ENCODE results near the gene EDN2.
A peak's percentile ranks its signal among the peaks of the same experiment; 100 is the strongest.

The EDN2 gene

DNA sequence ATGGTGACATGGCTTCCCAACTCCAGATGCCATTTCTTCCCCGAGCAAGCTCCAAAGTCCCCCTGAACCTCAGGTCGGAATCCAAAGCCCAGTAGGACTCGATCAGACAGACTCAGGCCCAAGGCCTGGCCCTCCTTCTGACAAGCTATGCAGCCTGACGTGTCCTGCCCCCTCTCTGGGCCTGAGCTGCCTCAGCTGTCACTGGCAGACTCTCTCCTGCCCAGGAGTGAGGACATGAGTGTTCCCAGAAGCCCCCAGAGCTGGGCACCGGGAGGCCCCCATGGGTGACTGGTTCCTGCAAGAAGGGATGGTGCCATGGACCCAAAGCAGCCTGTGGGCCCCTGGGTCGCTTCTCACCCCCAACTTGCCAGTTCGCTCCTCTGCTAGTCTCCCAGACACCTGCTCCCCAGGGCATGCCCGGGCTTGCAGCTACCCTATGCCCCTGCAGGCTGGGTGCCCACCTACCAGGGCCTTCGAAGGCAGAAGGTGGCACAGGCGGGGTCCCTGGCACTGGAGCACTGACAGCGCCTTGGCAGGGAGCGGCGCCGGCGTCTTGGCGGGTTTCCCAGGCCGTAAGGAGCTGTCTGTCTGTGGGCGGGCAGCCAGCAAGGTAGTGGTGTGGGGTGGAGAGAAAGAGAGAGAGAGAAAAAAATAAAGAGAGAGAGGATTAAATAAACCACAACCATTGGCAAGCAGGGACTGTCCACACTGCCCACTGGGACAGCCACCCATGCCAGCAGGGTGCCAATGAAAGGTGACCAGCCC is 2.3 kb downstream of the EDN2 start:
- no peak for DNase-seq

DNA sequence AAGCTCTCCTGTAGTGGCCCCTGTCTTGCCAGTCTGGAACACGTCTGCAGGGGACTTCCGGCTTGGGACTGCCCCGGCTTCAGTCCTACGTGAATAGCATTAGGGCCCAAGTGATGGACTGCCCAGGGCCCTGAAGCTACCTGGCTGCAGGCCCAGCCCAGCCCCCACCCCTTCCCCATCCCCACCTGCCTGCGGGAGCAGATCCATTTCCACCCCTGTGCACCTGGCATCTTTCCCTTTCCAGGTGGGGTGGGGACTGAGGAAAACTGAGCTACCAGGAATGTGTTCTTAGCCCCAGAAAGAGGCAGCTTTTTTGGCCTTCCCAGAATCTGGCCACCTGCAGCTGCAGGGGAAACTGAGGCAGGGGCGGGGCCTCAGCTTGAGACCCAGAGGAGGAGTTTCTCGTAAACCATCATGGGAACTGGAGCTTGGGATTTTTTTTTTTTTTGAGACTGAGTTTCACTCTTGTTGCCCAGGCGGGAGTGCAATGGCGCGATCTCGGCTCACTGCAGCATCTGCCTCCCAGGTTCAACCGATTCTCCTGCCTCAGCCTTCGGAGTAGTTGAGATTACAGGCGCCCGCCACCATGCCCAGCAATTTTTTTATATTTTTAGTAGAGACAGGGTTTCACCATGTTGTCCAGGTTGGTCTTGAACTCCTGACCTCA is 3.2 kb downstream of the EDN2 start:
- DNase-seq = no peak

GRCh38 chr1:41480204-41481108 is 4.0 kb downstream of the EDN2 start:
- no peak for DNase-seq

GRCh38 chr1:41479808-41480160 is 4.7 kb downstream of the EDN2 start:
- no peak for DNase-seq

DNA sequence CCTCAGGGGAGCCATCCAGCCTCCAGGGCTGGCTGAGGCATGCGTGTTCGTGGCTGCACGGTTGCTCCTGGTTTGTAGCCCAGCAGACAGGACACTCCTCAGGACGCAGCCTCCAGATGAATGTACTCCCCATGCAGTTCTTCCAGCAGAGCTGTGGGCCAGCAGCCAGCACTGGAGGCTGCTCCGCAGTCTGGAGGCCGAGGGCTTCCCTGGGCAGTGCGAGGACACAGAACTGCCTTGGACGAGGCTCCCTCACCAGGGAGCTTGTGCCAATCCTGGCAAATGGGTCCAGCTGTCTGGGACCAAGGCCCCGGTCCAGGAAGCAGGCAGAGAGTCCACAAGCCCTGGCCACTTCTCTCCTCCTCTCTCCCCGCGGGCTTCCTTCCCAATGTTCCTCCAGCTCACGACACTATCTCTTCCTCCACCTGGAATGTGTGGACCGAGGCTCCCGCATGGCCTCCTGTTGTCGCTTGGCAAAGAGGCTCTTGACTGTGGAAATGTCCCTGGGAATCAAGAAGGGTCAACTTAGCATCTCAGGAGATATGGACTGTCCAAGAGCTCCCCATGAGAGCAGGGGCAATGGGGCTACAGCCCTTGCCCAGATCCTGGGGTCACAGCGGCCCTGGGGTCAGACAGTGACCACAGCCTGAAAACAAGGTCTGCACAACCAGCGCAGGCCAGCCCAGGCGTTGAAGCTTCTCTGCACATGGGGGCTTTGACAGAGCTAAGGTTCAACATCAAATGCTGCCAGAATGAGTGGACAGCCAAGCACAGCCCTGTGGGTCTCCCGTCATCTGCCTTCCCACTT is 5.3 kb downstream of the EDN2 start:
- no peak for DNase-seq

DNA sequence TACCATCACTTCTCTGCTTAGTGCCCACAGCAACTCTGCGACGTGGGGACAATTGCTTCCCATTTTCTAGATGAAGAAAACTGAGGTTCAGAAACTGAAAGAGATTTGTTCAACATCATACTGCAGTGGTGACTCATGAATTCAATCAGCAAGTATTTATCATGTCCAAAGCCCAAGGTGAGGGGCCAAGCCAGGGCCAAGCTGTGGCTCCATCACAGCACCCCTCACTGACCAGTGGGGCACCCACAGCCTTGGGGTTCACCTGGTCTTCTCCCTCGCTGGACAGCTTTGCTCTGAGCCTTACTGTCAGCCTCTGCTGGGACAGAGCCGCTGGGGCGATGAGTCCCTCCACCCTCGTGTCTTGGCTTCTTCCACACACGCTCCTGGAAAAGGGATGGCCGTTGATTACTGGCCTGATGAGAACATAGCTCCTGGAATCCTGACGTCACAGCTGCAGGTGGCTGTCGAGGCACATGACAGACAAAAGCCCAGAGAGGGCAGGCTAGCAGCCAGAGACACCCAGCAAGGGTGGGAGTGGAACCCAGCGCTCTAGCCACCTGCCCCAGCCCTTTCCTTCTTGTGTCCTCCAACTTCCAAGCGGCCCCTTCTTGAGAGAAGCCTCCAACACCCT is 6.2 kb downstream of the EDN2 start:
- DNase-seq = no peak

GRCh38 chr1:41476807-41477361 is 7.6 kb downstream of the EDN2 start:
- DNase-seq = no peak

DNA sequence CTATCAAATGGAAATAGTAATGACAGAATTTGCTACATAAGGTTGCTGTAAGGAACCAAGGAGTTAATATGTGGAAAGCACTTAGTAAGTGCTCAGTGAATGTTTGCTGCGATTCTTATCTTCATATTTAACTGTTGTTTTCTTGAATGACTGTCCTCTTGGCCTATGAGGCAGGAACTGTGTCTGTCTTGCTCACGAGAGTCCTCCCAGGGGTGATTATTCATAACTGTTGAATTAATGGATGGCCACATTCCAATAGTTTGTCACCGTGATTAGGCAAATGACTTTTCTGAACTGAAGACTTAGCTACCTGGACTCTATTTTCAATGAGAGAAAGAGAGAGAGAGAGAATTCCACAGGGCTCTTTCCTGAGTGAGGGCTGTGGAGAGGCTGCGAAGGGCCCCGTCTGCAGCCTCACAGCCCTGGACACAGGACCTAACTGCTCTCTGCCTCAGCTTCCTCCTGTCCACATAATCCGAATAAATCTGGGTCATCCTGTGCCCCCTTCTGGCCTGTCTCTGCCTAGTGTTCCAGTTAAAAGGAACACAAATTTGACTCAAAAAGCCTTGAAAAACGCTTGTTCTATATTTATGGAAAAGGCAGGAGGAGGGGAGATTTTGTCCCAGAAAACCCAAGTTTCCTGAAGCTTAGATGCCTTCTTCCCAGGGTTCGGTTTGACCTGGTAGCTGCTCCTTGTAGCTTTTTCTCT is 8.5 kb downstream of the EDN2 start:
- DNase-seq = no peak

DNA sequence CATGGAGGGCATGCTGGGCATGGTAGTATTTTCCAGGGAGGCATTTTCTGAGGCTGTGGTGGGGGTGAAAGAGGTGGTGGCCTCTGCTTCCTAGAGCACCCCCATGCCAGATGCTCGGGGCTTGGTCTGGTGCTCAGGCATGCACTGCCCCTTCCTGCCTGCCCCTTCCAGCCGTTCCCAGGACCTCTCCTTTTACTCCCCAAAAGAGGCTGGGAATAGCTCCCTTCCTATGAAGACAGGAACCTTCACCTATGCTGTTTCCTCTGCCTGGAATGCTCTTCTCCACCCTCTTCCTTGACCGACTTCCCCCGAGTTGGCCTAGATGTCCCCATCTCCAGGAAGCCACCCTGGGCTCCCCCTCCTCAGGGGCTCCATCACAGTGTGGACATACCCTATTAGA is 9.1 kb downstream of the EDN2 start:
- no peak for DNase-seq

DNA sequence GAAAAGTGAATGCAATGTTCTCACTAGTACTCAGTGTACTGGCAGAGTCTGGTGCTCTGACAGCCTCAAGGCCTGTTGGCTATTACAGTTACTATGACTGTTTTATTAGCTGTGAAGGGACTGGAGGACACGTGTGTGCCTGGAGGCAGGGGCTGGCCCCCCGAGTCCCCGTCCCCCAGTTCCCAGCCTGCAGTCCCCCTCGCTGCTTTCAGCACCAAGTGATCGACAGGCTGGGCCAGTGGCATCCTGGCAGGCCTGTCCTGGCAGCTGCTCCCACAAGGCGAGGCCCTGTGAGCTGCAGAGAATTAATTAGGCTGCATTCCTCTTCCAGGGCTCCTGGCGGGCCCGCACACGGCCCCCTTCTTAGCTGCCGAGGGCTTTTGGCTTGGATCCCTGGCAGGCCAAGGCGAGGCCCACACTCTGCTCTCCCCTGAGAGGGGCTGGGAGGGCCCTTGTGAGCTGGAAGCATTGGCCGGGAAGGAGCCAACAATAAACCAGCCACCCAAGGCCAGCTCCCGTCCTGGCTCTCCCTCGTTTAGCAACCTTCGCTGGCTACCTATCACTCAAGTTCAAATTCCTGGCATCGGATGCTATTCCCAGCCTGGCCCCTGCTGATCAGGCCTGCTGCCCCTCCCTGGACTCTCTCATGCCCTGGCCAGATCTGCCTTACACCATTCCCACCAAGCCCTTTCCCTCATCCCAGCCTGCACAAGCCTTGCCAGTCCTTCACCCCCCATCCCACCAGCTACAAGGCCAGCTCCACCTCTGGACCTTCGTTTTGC is 9.8 kb downstream of the EDN2 start:
- DNase-seq = no peak

DNA sequence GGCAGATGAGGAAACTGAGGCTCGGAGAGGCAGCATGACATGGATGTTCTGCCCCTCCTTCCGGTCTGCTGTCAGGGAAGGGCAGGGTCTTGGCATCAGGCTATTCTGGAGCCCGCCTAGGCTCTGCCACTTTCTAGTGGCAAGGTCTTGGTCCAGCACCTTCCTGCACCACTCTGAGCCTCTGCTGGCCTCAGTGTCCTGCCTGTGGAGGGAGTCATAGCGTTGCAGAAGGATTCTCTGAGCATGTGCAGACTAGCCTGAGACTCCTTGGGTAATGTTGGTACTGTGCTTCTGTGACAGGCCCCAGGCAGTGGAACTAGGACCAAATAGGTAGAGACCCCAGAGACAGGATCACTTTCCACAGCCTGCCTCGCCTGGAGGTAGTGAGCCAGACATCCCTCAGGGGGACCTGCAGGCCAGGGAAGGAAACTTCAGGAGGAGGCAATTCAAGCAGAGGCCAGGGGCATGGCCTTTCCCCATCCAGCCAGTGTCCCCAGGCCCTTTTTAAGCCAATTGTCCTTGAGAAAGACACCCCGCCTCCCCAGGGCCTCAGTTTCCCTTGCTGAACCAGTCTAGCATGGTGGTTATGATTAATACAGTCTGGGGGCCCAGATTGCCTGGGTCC is 10.6 kb downstream of the EDN2 start:
- no peak for DNase-seq

- no peak for DNase-seq
These were observed 12.8 kb downstream of the EDN2 start for GRCh38 chr1:41471658-41472057.

DNA sequence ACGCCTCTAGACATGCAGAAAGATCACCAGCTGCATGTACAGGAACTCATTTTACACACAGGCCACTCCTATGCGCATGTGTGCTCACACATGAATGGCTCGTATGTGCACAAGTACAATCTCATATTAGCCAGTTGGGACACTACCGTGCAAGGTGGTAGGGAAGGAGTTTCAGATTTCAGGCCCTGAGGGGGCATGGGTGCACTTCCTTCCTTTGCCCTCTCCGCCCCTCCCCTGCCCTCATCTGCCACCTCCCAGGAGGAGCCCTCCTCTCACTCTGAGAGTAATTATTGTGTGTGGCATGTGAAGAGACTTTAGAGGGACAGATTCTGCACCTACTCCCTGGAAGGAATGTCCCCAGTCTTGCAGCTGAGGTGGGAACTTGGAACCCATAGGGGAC is 14.8 kb downstream of the EDN2 start:
- DNase-seq = no peak

DNA sequence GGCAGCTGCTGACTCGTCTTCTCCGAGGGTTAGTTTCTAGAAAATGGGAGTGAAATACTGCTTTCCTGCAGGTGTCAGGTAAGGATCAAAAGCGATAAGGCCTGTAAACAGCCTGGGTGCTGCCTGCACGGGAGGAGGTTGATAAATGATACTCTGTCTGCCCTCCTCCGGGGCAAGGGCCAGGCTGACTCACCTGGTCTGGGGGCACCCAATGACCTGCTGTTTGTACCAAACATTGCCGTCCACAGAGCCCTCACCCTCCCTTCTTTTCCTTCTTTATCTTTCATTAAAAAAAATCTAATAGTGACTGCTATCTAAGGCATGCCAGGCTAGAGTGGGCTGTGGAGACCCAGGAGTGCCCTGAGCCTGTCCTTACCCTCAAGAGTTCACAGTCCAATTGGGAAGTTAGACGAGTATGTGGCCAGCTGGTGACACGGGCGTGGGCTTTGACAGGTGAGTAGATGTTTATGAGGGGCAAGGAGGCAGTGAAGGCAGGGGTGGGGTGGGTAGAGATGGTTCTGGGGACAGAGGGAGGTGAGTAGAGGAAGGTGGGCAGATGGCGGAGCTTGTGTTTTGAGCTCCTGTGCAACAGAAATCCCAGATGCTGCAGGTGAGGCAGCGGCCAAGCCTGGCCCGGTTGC is 16.2 kb downstream of the EDN2 start:
- no peak for DNase-seq

- no peak for DNase-seq
These were observed 16.8 kb downstream of the EDN2 start for GRCh38 chr1:41467673-41468072.

- no peak for DNase-seq
These were observed 18.3 kb downstream of the EDN2 start for GRCh38 chr1:41466146-41466545.

GRCh38 chr1:41465741-41466140 is 18.7 kb downstream of the EDN2 start:
- DNase-seq = no peak

- DNase-seq = peak; percentile 23
These were observed 19.6 kb downstream of the EDN2 start for GRCh38 chr1:41464885-41465284.

DNA sequence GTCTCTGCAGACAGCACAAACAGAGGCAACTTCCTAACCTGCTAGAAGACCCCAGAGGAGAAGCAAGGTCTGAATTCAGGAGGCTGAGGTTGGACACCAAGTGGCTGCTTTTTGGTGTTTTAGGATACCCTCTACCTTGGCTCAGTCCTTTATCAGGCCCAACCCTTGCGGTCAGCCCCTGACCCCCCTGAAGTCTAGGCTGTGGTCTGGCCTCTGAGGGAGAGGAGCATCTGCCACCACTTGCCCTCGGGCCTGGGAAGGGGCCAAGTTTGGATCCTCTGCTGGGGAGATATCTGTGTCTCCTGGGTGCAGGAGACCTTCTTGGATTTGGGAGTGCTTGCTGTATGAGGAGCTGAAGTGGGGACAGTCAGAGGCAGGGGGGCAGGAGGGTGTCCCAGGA is 21.0 kb downstream of the EDN2 start:
- no peak for DNase-seq

- DNase-seq = no peak
These were observed 21.8 kb downstream of the EDN2 start for GRCh38 chr1:41462680-41463004.
